Activated gamma-delta T cell treated with anti-CD3 and anti-CD28 coated beads, Interleukin-2, amount 50 U/mL, for 16 hours (primary cell): Measurements from ENCODE around the gene WDR7.

ENCODE experiments used
- DNase-seq: peaks from one replicate; pipeline ENCODE4 v3.0.0-alpha.2; 2020; ENCODE audit warnings: low read depth

WDR7 gene

DNA sequence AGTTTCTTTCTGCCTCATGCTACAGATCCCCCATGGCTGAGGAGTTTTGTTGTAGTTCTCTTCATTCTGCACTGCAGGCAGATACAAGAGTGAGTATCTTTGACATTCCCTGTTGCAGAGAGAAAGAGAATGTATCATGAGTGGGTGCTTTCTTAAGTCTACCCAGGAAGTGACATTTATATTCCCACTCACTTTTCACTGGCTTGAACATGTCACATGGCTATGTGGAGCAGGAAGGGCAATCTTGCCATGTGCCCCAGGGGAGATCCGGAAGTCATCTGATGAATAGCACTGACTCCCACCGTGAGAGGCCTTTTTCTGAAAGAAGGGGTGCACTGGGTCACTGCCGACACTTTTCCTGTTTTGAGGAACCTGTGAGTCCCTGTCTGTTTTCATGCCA lies 429.3 kb downstream of the WDR7 start:
- DNase-seq = no peak

DNA sequence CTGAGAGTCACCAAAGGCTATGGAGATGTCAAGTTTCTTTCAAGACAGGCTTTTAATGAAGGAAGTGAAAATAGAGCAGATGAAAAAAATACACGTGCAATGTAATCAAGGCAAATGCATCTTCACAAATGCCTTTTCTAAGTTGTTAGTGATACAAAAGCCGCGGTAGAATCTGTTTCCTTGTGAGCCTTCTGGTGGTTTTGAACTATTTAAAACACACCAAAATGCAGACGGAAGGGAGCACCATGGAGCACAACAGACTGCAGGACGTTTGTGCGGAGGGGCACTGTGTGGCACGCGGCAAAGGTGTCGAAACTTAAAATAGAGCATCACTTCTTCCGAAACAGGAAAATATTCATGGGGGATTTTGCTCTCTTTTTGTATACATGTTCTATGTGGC lies 430.7 kb downstream of the WDR7 start:
- DNase-seq = no peak

DNA sequence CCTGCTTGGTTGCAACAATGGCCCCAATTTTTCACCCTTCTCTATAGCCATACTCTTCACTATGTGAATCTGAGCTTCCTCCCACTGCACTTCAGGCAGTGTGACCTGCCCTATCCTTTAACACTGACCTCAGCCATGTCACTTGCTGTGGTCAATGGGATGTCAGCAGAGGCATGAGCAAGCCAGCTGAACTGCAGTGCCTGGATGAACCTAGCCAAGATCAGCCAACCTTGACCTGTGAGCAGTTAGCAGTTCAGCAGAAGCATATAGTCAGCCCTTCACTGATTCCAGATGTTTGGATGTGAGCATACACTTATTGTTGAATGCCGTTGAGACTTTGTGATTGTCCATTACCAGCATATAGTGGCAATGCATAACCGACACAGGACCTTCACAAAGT lies 432.3 kb downstream of the WDR7 start:
- DNase-seq = no peak

- no peak for DNase-seq
These were observed 433.4 kb downstream of the WDR7 start for GRCh38 chr18:57084331-57085271.

DNA sequence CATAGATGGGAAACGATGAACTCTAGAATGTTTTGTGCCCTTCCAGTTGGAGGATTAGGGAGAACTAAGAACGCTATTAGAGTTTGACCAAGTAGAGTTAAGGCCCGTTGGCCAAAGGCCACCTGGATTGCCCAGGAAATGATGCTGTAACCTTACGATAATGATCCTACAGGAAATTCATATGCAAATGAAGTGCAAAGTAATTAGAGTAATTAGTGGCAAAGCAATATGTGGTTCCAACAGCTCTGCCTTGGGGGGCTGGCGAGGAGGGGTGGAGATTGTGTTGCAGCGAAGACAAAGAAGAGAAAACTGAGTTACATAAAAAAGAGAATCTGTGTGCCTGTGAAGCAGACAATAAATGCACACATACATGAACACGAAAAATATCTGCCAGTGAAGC lies 434.2 kb downstream of the WDR7 start:
- no peak for DNase-seq

- DNase-seq = no peak
These were observed 435.0 kb downstream of the WDR7 start for GRCh38 chr18:57086163-57086562.
